ENCODE data around the gene SYT13. TPM values are rescaled to one million over a fixed set of nuclear protein-coding genes. Genes with fewer than 3 reads are reported as not detected.
A peak's percentile ranks its signal among the peaks of the same experiment; 100 is the strongest.

SYT13 gene
- total and polyA plus RNA-seq, 2 experiments from 2014 or later: 1.7 to 11.5 TPM

DNA sequence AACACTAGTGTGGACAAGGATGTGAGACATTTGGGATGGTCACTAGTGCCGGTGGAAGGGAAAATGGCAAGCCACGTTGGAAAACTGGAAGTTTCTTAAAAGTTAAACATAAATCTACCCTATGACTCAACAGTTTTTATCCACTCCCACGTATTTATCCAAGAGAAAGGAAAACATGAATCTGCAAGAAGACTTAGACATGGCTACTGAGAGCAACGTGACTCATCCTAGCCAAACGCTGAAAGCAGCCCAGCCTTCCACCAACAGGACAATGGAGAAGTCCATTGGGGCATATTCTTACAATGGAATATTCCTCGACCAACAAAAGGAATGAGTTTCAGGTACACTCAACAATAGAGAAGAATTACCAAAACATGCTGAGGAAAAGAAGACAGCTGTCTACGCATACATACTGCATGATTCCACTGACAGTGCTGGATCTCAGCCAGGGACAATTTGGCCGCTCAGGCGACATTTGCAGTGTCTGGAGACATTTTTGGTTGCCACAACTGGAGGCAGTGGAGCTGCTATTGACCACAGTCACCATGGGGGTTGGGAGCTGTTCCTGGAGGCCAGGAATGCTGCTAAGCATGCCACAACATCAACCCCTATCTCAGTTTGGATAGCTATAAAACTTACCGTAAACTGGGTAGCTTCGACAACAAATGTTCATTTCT lies 21.2 kb downstream of the SYT13 start:
- Histone ChIP-seq H4K20me1 (ENCODE audit: insufficient read depth, poor library complexity, severe bottlenecking) (no peaks in the 10 kb centered on the region), H3K9me2 (replicated peaks; ENCODE audit: insufficient read depth) (no peaks in the 10 kb centered on the region), H3K79me2 (no peaks in the 10 kb centered on the region), H3K27me3 (no peaks in the 10 kb centered on the region), H3K4me2 (no peak overlapping the region), H2AFZ (no peak overlapping the region), H3K4me3 (no peak overlapping the region), H3K36me3 (replicated peaks; ENCODE audit: insufficient read depth, low read depth) (no peaks in the 10 kb centered on the region), H3K9me3 (ENCODE audit: low read depth) (no peaks in the 10 kb centered on the region), H3K27ac (peak overlapping the region; percentile 44), H3K4me1 (ENCODE audit: insufficient read depth) (peaks cover 29% of the 10 kb centered on the region)
- peak; percentile 57 for DNase-seq (ENCODE audit: low spot score)
- TF ChIP-seq EZH2 (IDR thresholded peaks at IDR 0.05; ENCODE audit: borderline replicate concordance) (no peak), EZH2phosphoT487 (IDR thresholded peaks at IDR 0.05; ENCODE audit: low read depth, severe bottlenecking, unreplicated experiment) (no peak)
- TF ChIP-seq, protein P1, sequence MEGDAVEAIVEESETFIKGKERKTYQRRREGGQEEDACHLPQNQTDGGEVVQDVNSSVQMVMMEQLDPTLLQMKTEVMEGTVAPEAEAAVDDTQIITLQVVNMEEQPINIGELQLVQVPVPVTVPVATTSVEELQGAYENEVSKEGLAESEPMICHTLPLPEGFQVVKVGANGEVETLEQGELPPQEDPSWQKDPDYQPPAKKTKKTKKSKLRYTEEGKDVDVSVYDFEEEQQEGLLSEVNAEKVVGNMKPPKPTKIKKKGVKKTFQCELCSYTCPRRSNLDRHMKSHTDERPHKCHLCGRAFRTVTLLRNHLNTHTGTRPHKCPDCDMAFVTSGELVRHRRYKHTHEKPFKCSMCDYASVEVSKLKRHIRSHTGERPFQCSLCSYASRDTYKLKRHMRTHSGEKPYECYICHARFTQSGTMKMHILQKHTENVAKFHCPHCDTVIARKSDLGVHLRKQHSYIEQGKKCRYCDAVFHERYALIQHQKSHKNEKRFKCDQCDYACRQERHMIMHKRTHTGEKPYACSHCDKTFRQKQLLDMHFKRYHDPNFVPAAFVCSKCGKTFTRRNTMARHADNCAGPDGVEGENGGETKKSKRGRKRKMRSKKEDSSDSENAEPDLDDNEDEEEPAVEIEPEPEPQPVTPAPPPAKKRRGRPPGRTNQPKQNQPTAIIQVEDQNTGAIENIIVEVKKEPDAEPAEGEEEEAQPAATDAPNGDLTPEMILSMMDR (IDR thresholded peaks at IDR 0.05; ENCODE audit: poor library complexity): no peak
- 66% methylated on average over 11 of the region's 11 CpGs for WGBS (ENCODE audit: low lambda C conversion rate, missing lambda C conversion rate)

DNA sequence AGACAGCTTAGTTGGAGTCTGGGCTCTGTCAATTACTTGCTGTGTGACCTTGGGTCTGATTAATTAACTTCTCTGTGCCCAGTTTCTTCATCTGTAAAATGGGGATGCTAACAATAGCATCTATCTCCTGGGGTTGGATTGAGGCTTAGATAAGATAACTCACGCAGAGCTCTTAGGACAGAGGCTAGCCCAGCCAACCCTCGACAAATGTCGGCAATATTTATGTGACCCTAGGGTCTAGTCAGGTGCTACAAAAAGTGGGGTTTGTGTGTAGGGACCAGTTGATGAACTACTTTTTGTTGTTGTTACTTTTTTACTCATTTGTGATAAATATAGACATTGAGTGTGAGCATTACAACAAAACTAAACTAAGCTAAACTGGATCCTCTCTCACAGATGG lies 22.4 kb downstream of the SYT13 start:
- no peak for TF ChIP-seq EZH2 (IDR thresholded peaks at IDR 0.05; ENCODE audit: borderline replicate concordance)
- TF ChIP-seq, protein P1 (IDR thresholded peaks at IDR 0.05; ENCODE audit: poor library complexity): no peak
- TF ChIP-seq EZH2phosphoT487 (IDR thresholded peaks at IDR 0.05; ENCODE audit: low read depth, severe bottlenecking, unreplicated experiment): no peak
- WGBS (ENCODE audit: low lambda C conversion rate, missing lambda C conversion rate): 87% methylated on average over 3 of the region's 3 CpGs
- H3K79me2 ChIP-seq: no peaks in the 10 kb centered on the region
- no peaks in the 10 kb centered on the region for H4K20me1 ChIP-seq (ENCODE audit: insufficient read depth, poor library complexity, severe bottlenecking)
- H3K4me1 ChIP-seq (ENCODE audit: insufficient read depth): peaks cover 29% of the 10 kb centered on the region
- no peak overlapping the region for H3K4me2 ChIP-seq
- no peak for DNase-seq (ENCODE audit: low spot score)
- H3K36me3 ChIP-seq (replicated peaks; ENCODE audit: insufficient read depth, low read depth): no peaks in the 10 kb centered on the region
- H3K27ac ChIP-seq: no peak overlapping the region
- H3K27me3 ChIP-seq: no peaks in the 10 kb centered on the region
- H2AFZ ChIP-seq: no peak overlapping the region
- H3K4me3 ChIP-seq: no peak overlapping the region
- no peaks in the 10 kb centered on the region for H3K9me2 ChIP-seq (replicated peaks; ENCODE audit: insufficient read depth)
- H3K9me3 ChIP-seq (ENCODE audit: low read depth): no peaks in the 10 kb centered on the region

DNA sequence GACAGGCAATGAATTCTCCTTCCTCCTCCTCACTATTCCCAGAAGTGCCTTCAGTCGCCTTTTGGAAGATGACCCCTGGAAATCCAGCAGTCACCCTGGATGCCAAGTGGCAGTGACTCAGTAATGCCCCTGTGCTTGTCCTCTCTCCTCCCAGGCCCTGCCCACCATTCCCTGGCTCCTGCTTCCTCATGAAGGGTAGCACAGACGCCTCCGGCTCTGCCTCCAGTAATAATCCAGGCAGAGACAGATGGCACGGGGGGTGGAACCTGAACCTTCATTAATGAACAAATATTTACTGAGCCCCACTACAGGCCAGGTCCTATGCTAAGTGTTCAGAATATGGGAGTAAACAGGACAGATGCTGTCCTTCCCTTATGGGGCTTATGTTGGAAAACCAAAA lies 23.2 kb downstream of the SYT13 start:
- Histone ChIP-seq H3K36me3 (replicated peaks; ENCODE audit: insufficient read depth, low read depth) (no peaks in the 10 kb centered on the region), H2AFZ (no peak overlapping the region), H4K20me1 (ENCODE audit: insufficient read depth, poor library complexity, severe bottlenecking) (no peaks in the 10 kb centered on the region), H3K4me1 (ENCODE audit: insufficient read depth) (peaks cover 25% of the 10 kb centered on the region), H3K27ac (no peak overlapping the region), H3K4me3 (no peak overlapping the region), H3K9me3 (ENCODE audit: low read depth) (no peaks in the 10 kb centered on the region), H3K27me3 (no peaks in the 10 kb centered on the region), H3K79me2 (no peaks in the 10 kb centered on the region), H3K4me2 (no peak overlapping the region), H3K9me2 (replicated peaks; ENCODE audit: insufficient read depth) (no peaks in the 10 kb centered on the region)
- TF ChIP-seq EZH2phosphoT487 (IDR thresholded peaks at IDR 0.05; ENCODE audit: low read depth, severe bottlenecking, unreplicated experiment): no peak
- no peak for TF ChIP-seq EZH2 (IDR thresholded peaks at IDR 0.05; ENCODE audit: borderline replicate concordance)
- TF ChIP-seq, protein P1 (IDR thresholded peaks at IDR 0.05; ENCODE audit: poor library complexity): no peak
- WGBS (ENCODE audit: low lambda C conversion rate, missing lambda C conversion rate): 74% methylated on average over 4 of the region's 4 CpGs
- DNase-seq (ENCODE audit: low spot score): no peak
